Esophagus muscularis mucosa (tissue), 3 donors: ENCODE results near the gene STARD7.

ENCODE experiments used
- CTCF ChIP-seq, 3 experiments: fragments of 200-600 bp in 2 of 3; fragments of 450-650 bp in 1 of 3; sonication (generic) in 2 of 3; IDR thresholded peaks; one replicate each; pipeline ENCODE4 v1.5.1; 2017 to 2019; ENCODE audit warnings: antibody characterized with exemption in 3 of 3, mild to moderate bottlenecking in 2 of 3, moderate library complexity in 1 of 3
- POLR2A ChIP-seq: fragments of 450-650 bp; IDR thresholded peaks from one replicate; pipeline ENCODE4 v1.6.1; 2017; ENCODE audit warnings: antibody characterized with exemption, moderate library complexity, mild to moderate bottlenecking, low read depth

- TF ChIP-seq POLR2A (no peak), CTCF (IDR thresholded peaks at IDR 0.05) (no peak)
Observed at GRCh38 chr2:96233436-96233835, 24.8 kb upstream of the STARD7 start.
